Breast epithelium (tissue), 3 donors: ENCODE measurements around the gene FKBP2.

Experiments used
- POLR2A ChIP-seq: fragments of 450-650 bp; IDR thresholded peaks from one replicate; pipeline ENCODE4 v1.6.1; 2016; ENCODE audit warnings: antibody characterized with exemption, mild to moderate bottlenecking, moderate library complexity
- TF ChIP-seq, protein P1 (sequence below), 3 donors: fragments of 450-650 bp; IDR thresholded peaks; one replicate each; pipeline ENCODE4 v1.5.1; 2016 to 2017; ENCODE audit warnings: antibody characterized with exemption in 3 of 3, mild to moderate bottlenecking in 3 of 3, moderate library complexity in 3 of 3

DNA sequence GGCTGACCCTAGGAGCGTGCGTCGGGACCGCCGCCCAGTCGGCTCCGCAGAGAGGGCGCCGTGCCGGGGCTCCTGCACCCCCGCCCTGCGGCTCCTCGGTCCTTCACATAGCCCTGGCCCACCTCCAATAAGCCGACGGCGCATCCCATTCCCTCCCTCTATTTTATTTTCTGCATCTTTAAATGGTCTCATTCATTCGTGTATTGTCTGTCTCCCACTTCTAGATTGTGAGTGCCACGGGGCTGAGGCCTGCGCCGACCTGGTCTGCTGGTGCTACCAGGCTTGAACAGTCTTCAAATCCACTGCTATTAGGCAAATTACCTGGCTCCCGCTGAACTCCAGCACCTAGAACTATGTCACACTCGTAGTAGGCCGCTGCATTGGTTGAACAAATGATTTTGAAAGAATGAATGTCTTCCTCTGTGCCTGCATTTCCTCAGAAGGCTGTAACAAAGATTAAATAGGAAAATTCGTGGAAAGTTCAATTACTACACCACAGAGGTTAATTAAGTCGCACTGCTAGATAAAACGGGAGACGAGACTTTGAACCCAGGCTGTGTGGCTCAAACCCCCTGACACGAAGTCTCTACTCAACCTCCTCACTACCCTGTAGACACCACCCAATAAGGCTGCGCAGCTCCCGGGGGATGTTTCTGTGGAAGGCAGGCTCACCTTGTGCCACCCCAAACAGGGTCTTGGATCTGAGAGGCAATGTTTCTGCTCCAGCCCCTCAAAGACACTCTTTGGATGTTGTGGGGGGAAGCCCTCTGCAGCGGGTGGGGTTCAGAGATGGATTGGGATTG lies 7.0 kb downstream of the FKBP2 start:
- TF ChIP-seq POLR2A = no peak
- TF ChIP-seq, protein P1, sequence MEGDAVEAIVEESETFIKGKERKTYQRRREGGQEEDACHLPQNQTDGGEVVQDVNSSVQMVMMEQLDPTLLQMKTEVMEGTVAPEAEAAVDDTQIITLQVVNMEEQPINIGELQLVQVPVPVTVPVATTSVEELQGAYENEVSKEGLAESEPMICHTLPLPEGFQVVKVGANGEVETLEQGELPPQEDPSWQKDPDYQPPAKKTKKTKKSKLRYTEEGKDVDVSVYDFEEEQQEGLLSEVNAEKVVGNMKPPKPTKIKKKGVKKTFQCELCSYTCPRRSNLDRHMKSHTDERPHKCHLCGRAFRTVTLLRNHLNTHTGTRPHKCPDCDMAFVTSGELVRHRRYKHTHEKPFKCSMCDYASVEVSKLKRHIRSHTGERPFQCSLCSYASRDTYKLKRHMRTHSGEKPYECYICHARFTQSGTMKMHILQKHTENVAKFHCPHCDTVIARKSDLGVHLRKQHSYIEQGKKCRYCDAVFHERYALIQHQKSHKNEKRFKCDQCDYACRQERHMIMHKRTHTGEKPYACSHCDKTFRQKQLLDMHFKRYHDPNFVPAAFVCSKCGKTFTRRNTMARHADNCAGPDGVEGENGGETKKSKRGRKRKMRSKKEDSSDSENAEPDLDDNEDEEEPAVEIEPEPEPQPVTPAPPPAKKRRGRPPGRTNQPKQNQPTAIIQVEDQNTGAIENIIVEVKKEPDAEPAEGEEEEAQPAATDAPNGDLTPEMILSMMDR (IDR thresholded peaks at IDR 0.05) = no peak
